ENCODE results near the gene PRKCA.
"Not testable (repeated sequence)": the region's sequence is repeated elsewhere in the genome, so short reads cannot be mapped to it uniquely, and the experiment has no call there.

PRKCA gene

GRCh38 chr17:66443606-66444005 is 141.2 kb downstream of the PRKCA start:
- no peak for DNase-seq

- DNase-seq, result no peak
Observed at GRCh38 chr17:66444031-66444430, 141.6 kb downstream of the PRKCA start.

DNA sequence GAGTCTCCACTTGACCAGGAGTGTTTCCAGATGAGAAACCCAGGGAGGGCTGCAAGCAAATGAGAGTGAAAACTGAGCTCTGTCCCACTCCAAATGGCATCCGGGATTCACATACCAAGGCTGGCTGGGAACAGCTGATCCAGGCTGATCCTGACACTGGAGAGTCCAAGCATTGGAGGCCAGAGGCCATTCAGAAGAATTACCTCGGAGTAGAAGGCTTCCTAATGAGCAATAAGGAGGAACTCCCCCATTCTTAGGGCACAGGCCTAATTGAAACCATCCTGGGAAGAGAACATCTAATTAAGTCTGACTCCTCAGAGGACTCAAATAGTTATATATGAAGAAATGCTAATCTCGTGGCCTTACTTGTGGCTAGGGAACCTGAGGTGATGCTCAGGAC is 142.8 kb downstream of the PRKCA start:
- DNase-seq, result no peak

DNA sequence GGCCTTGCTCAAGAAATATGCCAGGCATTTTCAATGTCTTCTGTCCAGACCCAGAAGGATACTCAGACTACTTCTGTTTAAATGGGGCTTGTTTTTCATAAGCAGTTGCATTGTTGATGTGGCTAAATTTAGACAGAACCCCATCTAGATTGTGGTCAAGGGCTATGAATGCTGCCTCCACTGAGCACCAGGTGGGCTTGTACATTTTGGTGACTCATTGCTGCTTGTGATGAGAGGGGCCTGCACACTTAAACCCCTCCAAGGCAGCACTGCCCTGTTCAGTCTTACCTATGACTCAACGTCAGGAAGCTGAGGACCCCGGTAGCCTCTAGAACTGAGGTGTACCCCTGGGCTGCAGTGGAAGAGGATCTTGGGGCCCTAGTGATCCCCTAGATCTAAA is 144.0 kb downstream of the PRKCA start:
- DNase-seq, result no peak

DNA sequence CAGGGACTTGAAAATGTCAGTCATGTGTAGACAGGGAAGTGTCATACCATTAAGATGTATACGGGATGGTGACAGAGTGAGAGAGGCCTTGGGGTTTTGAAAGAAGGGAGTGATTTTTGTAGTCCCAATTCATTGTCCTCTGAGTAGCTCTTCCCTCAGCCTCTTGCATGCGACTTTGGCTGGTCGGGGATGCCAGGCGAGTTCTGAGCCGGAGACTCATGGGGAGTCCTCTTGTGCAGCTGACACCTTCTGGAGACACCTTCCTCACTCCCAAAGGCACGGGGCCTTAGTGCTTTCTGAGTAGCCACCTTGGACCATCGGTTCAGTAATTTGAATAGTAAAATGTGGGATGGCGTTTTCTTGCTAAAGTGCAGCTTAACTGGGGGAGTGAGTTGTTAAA is 144.7 kb downstream of the PRKCA start:
- no peak for DNase-seq

DNA sequence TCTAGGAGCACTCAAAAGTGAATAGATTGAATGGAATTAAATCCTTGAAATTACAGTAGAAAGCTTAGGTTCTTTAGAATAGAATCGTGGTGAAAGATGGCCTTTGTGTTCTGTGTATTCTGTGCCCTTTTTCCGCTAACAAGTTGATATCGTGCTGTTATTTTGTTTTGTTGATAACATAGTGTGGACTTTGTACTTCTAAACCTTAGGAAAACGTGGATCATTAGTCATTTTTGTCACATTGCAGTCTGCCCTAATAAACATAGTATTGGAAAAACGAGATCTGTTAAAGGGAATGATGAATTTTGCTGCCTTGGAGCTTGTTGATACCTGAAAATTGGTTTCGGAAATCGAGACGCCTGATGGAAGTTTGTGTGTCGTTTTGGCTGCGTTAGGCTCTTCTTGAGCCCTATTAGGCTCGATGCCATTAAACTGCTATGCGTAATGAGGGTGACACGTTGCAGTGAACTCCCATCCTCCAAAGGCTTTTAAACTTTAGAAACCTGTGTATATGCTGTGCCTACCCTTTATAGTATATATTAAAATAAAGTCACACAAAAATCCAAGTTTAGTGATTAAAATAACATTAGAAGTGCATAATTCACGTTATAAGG is 145.7 kb downstream of the PRKCA start:
- no peak for DNase-seq

- DNase-seq, result no peak
Observed at GRCh38 chr17:66449418-66449977, 147.1 kb downstream of the PRKCA start.

DNA sequence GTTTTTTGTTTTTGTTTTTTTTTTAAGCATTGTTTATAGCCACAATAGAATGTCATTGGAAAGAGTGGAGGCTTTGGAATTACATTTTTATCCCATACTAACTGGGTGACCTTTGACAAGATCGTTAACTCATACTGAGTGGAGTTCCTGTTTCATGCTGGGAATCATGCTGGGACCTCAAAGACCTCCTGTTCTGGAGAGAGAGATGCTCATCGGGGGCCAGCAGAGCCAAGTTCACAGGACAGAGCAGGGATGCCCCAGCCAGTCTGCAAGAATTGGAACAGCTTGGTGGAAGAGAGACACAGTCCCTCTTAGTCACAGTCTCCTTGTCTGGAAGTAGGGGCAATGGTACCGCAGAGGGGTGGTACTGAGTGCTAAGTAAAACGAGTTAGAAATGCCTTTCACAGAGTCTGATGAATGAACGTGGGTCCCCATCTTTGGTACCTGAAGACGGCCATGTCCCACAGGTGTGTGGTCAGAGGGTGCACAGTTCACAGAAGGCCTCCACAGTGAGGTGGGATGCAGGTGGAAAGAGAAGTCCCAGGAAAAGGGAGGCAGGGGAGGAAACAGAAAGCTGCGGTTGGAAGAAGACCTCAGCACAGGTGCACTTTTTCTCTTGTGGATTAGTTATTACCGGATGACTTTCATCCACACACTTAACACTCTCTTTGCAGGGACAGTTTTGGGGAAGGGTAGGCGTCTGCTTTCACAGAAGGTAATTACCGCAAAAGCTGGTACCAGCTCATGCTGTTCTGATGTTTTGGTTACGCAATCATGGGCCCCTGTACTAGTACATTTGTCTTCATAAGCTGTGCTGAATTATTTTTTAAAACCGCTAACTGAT is 147.8 kb downstream of the PRKCA start:
- DNase-seq, result no peak

- no peak for DNase-seq
Observed at GRCh38 chr17:66450852-66451158, 148.4 kb downstream of the PRKCA start.

GRCh38 chr17:66451188-66452149 is 149.1 kb downstream of the PRKCA start:
- no peak for DNase-seq

DNA sequence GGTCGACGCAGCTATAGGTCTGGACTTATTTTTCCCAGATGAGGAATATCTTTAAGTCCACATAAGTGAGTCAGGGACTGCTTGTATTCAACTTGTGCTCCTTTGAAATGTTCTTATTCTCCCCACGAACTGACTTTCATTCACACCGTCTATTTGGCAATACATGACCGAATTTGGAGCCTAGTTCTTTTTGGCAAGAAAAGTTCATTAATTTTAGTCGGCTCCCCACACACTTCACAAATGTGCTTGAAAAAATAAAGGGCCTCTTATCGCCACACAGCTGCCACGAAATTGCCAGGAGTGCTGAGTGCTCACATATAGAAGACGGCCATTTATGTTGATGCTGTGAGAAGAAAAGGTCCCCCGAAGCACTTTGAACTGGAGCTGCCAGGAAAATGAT is 152.6 kb downstream of the PRKCA start:
- no peak for DNase-seq

DNA sequence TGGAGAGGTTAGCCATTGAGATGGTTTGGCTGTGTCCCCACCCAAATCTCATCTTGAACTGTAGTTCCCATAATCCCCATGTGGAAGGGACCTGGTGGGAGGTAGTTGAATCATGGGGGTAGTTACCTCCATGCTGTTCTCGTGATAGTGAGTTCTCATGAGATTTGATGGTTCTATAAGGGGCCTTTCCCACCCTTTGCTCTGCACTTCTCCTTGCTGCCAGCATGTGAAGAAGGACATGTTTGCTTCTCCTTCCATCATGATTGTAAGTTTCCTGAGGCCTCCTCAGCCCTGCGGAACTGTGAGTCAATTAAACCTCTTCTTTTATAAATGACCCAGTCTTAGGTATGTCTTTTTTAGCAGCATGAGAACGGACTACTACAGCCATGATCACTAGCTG is 155.1 kb downstream of the PRKCA start:
- not testable (repeated sequence) for DNase-seq

- DNase-seq, result no peak
Observed at GRCh38 chr17:66458782-66459181, 156.4 kb downstream of the PRKCA start.

DNA sequence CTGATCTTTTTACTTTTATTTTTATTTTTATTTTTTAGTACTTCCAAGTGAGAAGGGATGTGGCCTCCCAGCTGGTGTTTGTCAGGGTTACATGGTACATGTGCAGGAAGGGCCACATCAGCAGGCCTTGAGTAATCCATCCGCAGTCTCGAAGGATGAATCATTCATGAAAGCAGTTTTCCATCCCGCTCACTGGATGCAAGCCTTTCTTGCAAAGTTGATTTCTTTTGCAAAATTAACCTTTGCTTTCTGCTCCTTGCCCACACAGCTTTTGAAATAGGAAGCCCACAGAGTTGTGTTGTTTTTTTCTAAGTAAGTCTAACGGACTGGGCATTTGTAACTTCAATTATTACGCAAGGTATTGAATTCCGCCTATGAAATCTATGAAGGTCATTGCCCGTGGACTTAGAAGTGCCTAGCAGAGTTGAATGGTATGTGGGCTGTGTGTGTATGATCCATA is 157.4 kb downstream of the PRKCA start:
- no peak for DNase-seq

- DNase-seq, result no peak
Observed at GRCh38 chr17:66460558-66460957, 158.1 kb downstream of the PRKCA start.

DNA sequence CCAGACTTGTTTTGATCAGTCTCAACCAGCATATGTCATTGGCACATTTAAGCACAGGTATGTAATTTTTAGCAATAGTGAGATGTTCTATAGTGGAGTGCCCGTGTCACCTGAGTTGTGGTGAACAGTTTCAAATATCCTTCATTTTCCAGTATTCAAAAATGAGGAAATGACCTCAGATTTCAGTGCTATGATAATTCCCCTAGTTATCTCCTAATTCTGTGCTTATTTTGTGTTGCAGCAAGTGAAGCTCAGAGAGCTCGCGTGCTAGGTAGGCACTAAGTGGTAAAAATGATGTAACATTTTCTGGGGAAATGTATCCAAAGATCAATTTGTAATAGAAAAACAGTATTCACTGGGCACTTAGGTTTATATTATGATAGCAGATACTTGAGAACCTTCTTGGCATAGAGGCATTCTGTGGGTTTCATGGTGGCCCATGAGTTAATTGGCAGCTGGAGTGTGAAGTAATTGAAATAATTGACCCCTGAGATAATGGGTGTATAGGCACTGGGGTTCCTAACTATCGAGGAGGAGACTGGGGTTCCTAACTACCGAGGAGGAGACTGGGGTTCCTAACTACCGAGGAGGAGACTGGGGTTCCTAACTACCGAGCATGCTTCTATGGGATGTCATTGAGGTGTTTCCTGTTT is 159.1 kb downstream of the PRKCA start:
- no peak for DNase-seq

DNA sequence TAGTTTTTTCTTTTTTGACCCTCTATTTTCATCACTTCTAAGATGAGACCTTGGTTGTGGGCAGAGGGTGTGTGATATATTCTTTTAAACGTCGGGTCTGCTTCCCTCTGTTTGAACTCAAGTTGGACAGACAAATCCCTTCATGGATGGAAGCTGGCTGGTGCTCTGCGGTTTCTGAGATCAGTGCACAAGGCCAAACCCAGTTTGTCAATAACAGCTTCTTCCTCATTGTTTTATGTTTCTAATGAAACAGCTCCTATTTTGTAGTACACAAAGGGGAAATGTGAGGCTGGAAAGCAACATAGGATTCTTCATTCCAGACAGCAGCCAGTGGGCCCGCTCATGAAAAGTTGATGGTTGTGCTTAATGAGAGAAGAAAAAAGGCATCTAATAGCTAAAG is 159.6 kb downstream of the PRKCA start:
- DNase-seq, result no peak

GRCh38 chr17:66464921-66465320 is 162.5 kb downstream of the PRKCA start:
- no peak for DNase-seq

DNA sequence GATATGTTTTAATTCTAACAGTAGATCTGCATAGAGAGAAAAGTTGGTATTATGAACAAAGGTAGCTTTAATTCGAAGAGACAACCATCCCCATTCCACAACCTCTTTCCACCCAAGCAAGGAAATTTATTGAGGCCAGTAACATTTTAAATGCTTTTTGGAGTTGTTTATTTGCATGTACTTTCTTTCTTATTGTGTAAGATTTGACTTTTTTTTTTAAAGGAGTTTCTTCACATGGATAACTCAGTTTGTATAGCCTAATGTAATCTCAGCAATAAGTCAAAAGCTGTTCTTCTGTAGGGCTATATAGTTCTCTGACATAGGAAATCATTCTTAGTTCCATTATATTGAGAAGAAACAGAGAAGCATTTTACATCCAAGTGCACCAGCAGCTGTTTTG is 163.3 kb downstream of the PRKCA start:
- no peak for DNase-seq

DNA sequence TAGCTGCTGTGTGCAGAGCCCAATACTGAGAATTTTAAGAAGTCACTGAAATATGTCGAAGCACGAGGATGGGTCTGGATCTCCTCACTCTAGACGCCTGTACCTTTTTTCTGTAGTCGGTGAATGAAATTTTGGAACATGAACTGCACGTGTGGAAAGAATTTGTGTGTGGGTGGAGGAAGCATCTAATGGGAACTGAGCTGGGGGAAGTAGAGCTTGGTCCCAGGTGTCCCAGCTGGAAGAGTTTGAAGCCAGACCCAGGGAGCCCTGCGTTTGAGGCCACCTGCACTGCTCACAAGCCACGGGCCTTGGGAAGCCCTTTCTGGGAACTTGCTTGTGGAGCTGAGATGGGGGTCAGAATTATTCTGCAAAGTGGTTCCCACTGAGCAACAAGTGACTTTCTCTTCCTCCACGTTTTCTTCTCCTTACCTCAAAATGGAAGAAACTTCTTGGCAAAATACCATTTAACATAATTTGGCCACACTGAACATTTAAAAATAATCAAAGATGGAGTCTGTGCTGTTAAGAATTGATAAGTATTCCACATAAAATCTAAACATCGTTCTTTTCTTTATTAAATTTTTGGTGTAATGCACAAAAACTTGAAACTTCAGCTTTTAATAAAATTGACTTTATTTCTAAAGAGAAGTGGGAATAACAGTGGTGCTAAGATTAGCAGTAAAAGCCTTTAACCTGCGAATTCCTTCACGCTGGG is 163.8 kb downstream of the PRKCA start:
- DNase-seq, result no peak

- no peak for DNase-seq
Observed at GRCh38 chr17:66466840-66467367, 164.5 kb downstream of the PRKCA start.

DNA sequence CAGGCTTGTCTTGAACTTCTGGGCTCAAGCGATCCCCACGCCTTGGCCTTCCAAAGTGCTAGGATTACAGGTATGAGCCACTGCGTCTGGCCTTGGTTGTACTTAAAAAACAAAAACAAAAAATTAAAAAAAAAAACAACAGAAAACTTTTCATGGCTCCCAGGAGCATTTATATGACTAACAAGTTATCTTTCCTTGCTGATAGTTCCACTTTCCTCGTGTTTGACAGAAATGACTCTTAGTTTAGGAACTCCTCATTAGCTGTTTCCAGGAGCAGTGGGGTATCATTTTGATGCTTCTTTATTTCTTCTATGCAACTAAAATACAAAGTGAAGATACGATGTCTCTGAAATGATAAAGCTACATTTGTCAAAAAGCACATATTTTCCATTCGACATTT is 165.4 kb downstream of the PRKCA start:
- no peak for DNase-seq

Measured in retina (tissue), 1 donor.